Breast epithelium (tissue), 4 donors: ENCODE measurements around the gene FOXE1. TPM values are rescaled to one million over a fixed set of nuclear protein-coding genes. Genes with fewer than 3 reads are reported as not detected.

Experiments
- DNase-seq, 2 donors: peaks; one replicate each; pipeline ENCODE4 v3.0.0-alpha.2; 2019; ENCODE audit warnings: low spot score in 2 of 2
- H3K27ac ChIP-seq, 2 donors: fragments of 200-600 bp; sonication (generic) in 1 of 2; one replicate each; pipeline ENCODE4 v1.5.1; 2016 to 2019; ENCODE audit warnings: mild to moderate bottlenecking in 1 of 2
- H3K27me3 ChIP-seq, 2 donors: fragments of 200-600 bp; sonication (generic) in 1 of 2; one replicate each; pipeline versions ENCODE4 v1.5.1 to v1.6.0; 2017 to 2019; ENCODE audit warnings: control low read depth in 1 of 2, mild to moderate bottlenecking in 1 of 2
- H3K36me3 ChIP-seq: fragments of 200-600 bp; one replicate; pipeline ENCODE4 v1.5.1; 2019
- H3K4me1 ChIP-seq, 2 donors: fragments of 200-600 bp; sonication (generic); one replicate each; pipeline ENCODE4 v1.5.1; 2016 to 2019; ENCODE audit warnings: control low read depth in 1 of 2
- H3K4me3 ChIP-seq, 3 donors: fragments of 200-600 bp; sonication (generic); 1 replicate in 2 of 3; 2 replicates in 1 of 3; pipeline ENCODE4 v1.5.1; 2016 to 2019; ENCODE audit warnings: mild to moderate bottlenecking in 3 of 3, moderate library complexity in 2 of 3
- H3K9me3 ChIP-seq, 2 donors: fragments of 200-600 bp; sonication (generic) in 1 of 2; one replicate each; pipeline ENCODE4 v1.5.1; 2016 to 2019; ENCODE audit warnings: control low read depth in 1 of 2
- CTCF ChIP-seq, 3 donors: fragments of 450-650 bp; IDR thresholded peaks; one replicate each; pipeline ENCODE4 v1.5.1; 2016 to 2017; ENCODE audit warnings: antibody characterized with exemption in 3 of 3, mild to moderate bottlenecking in 3 of 3, moderate library complexity in 3 of 3
- POLR2A ChIP-seq: fragments of 450-650 bp; IDR thresholded peaks from one replicate; pipeline ENCODE4 v1.6.1; 2016; ENCODE audit warnings: antibody characterized with exemption, mild to moderate bottlenecking, moderate library complexity
- POLR2AphosphoS5 ChIP-seq, 3 donors: sonication (generic); formaldehyde crosslinking; IDR thresholded peaks; one replicate each; pipeline ENCODE4 v1.6.1; 2017; ENCODE audit warnings: antibody characterized with exemption in 3 of 3
- intact Hi-C: fragments of 100-400 bp; cut with DNase I; formaldehyde crosslinking; loops from one replicate; pipeline ENCODE4 v1.15.1; 2023; ENCODE audit warnings: low total_unique reads
- total RNA-seq, 3 donors: library from RNA; depleted of rRNA; stranded (reverse); fragments of >200 nt; gene quantifications; one replicate each; pipeline ENCODE4 v1.1.0, GENCODE V29; 2016

The FOXE1 gene
- total RNA-seq, 3 donors from 2014 or later = not detected

GRCh38 chr9:97866848-97867247 is 13.8 kb downstream of the FOXE1 start:
- Histone ChIP-seq H3K4me1 (no peaks in the 10 kb centered on the region), H3K27me3 (peaks cover 0 to 5% of the 10 kb centered on the region in 2 donors), H3K4me3 (no peak overlapping the region), H3K36me3 (no peaks in the 10 kb centered on the region), H3K27ac (no peak overlapping the region), H3K9me3 (peaks cover 6 to 16% of the 10 kb centered on the region in 2 donors)
- intact Hi-C loops = no loop called here
- TF ChIP-seq CTCF (IDR thresholded peaks at IDR 0.05) (no peak), POLR2AphosphoS5 (IDR thresholded peaks at IDR 0.05) (no peak), POLR2A (no peak)
- DNase-seq = no peak

GRCh38 chr9:97868859-97869258 is 15.8 kb downstream of the FOXE1 start:
- no peak for TF ChIP-seq POLR2A
- no peaks in the 10 kb centered on the region for H3K27me3 ChIP-seq
- intact Hi-C loops = no loop called here
- no peak overlapping the region for H3K27ac ChIP-seq
- H3K9me3 ChIP-seq = peaks cover 6 to 16% of the 10 kb centered on the region in 2 donors
- no peaks in the 10 kb centered on the region for H3K36me3 ChIP-seq
- no peak for DNase-seq
- H3K4me3 ChIP-seq = no peak overlapping the region
- H3K4me1 ChIP-seq = no peaks in the 10 kb centered on the region

GRCh38 chr9:97873425-97873824 is 20.4 kb downstream of the FOXE1 start:
- intact Hi-C loops = no loop called here
- Histone ChIP-seq H3K36me3 (no peaks in the 10 kb centered on the region), H3K4me3 (no peak overlapping the region), H3K27me3 (no peaks in the 10 kb centered on the region), H3K27ac (no peak overlapping the region), H3K4me1 (no peaks in the 10 kb centered on the region), H3K9me3 (no peaks in the 10 kb centered on the region)
- TF ChIP-seq POLR2AphosphoS5 (IDR thresholded peaks at IDR 0.05) (no peak), CTCF (IDR thresholded peaks at IDR 0.05) (no peak)
- no peak for DNase-seq

GRCh38 chr9:97873882-97874281 is 20.9 kb downstream of the FOXE1 start:
- H3K9me3 ChIP-seq = no peaks in the 10 kb centered on the region
- no peaks in the 10 kb centered on the region for H3K36me3 ChIP-seq
- no peak for TF ChIP-seq POLR2AphosphoS5 (IDR thresholded peaks at IDR 0.05)
- no peak for TF ChIP-seq POLR2A
- no peak for TF ChIP-seq CTCF (IDR thresholded peaks at IDR 0.05)
- H3K27me3 ChIP-seq = no peaks in the 10 kb centered on the region
- no peak for DNase-seq
- H3K4me3 ChIP-seq = no peak overlapping the region
- no peak overlapping the region for H3K27ac ChIP-seq
- no peaks in the 10 kb centered on the region for H3K4me1 ChIP-seq
- intact Hi-C loops = no loop called here

- no peak for DNase-seq
- intact Hi-C loops = no loop called here
- no peak for TF ChIP-seq POLR2AphosphoS5 (IDR thresholded peaks at IDR 0.05)
- TF ChIP-seq POLR2A = no peak
- TF ChIP-seq CTCF (IDR thresholded peaks at IDR 0.05) = no peak
- Histone ChIP-seq H3K9me3 (no peaks in the 10 kb centered on the region), H3K27me3 (no peaks in the 10 kb centered on the region), H3K4me3 (no peak overlapping the region), H3K27ac (no peak overlapping the region), H3K36me3 (no peaks in the 10 kb centered on the region), H3K4me1 (no peaks in the 10 kb centered on the region)
Observed at GRCh38 chr9:97874624-97875023, 21.6 kb downstream of the FOXE1 start.

- Histone ChIP-seq H3K36me3 (no peaks in the 10 kb centered on the region), H3K4me1 (no peaks in the 10 kb centered on the region), H3K27me3 (no peaks in the 10 kb centered on the region), H3K27ac (no peak overlapping the region), H3K9me3 (no peaks in the 10 kb centered on the region), H3K4me3 (no peak overlapping the region)
- no peak for DNase-seq
- intact Hi-C loops = no loop called here
- TF ChIP-seq POLR2A = no peak
- TF ChIP-seq POLR2AphosphoS5 (IDR thresholded peaks at IDR 0.05) = no peak
- no peak for TF ChIP-seq CTCF (IDR thresholded peaks at IDR 0.05)
Observed at GRCh38 chr9:97875111-97875510, 22.1 kb downstream of the FOXE1 start.
